Stomach (tissue), 9 donors: ENCODE data around the gene ABL1. TPM values are rescaled to one million over a fixed set of nuclear protein-coding genes. Genes with fewer than 3 reads are reported as not detected.
"Not testable (repeated sequence)": the region's sequence is repeated elsewhere in the genome, so short reads cannot be mapped to it uniquely, and the experiment has no call there.

Experiments
- DNase-seq, 2 donors: peaks; one replicate each; pipeline versions ENCODE4 v3.0.0 to v3.0.0-alpha.2; 2013 to 2019
- H3K27ac ChIP-seq, 5 donors: fragments of 200-600 bp in 4 of 5; sonication (generic) in 4 of 5; one replicate each; pipeline ENCODE4 v1.5.1; 2013 to 2019; ENCODE audit warnings: mild to moderate bottlenecking in 1 of 5, moderate library complexity in 1 of 5
- H3K27me3 ChIP-seq, 3 donors: fragments of 200-600 bp; sonication (generic); one replicate each; pipeline ENCODE4 v1.5.1; 2017 to 2019; ENCODE audit warnings: mixed run types in 1 of 3
- H3K36me3 ChIP-seq, 4 donors: fragments of 200-600 bp; sonication (generic); 1 replicate in 3 of 4; 2 replicates in 1 of 4; pipeline ENCODE4 v1.5.1; 2016 to 2019
- H3K4me1 ChIP-seq, 4 donors: fragments of 200-600 bp; sonication (generic); one replicate each; pipeline ENCODE4 v1.5.1; 2016 to 2019
- H3K4me3 ChIP-seq, 4 donors: fragments of 200-600 bp; sonication (generic) in 3 of 4; one replicate each; pipeline ENCODE4 v1.5.1; 2016 to 2019; ENCODE audit warnings: mild to moderate bottlenecking in 1 of 4
- H3K9me3 ChIP-seq, 4 donors: fragments of 200-600 bp; sonication (generic); one replicate each; pipeline ENCODE4 v1.5.1; 2016 to 2019
- EP300 ChIP-seq: sonication (generic); formaldehyde crosslinking; IDR thresholded peaks from one replicate; pipeline ENCODE4 v1.6.1; 2017; ENCODE audit warnings: antibody characterized with exemption
- POLR2A ChIP-seq, 4 donors: fragments of 450-650 bp; IDR thresholded peaks; one replicate each; pipeline ENCODE4 v1.6.1; 2016; ENCODE audit warnings: antibody characterized with exemption in 4 of 4, control low read depth in 2 of 4, mild to moderate bottlenecking in 1 of 4, moderate library complexity in 1 of 4
- POLR2AphosphoS5 ChIP-seq, 3 donors: sonication (generic); formaldehyde crosslinking; IDR thresholded peaks; one replicate each; pipeline ENCODE4 v1.6.1; 2016; ENCODE audit warnings: antibody characterized with exemption in 3 of 3
- WGBS, 5 donors: extraction: QIAGEN DNeasy Blood & Tissue Kit in 3 of 5; methylation state at CpG; one replicate each; pipeline versions ENCODE4 v1.1.5 to v1.1.7; 2013 to 2018; 5-methylcytosine and 5-hydroxymethylcytosine counted together
- intact Hi-C: fragments of 100-400 bp; cut with DNase I; formaldehyde crosslinking; loops from one replicate; pipeline ENCODE4 v1.15.1; 2023; ENCODE audit warnings: low total_unique reads
- polyA plus RNA-seq, 3 donors: library from polyadenylated mRNA; stranded (reverse); fragments of 200-250 nt; gene quantifications; one replicate each; pipeline ENCODE4 v1.2.3, GENCODE V29; 2013
- total RNA-seq, 5 donors: library from RNA; depleted of rRNA; stranded (reverse); fragments of >200 nt; gene quantifications; one replicate each; pipeline versions ENCODE4 v1.1.0 to v1.2.3, GENCODE V29; 2014 to 2016
- TF ChIP-seq, protein P1 (sequence below), 7 experiments: fragments of 450-650 bp in 4 of 7; fragments of 200-600 bp in 3 of 7; sonication (generic) in 3 of 7; IDR thresholded peaks; one replicate each; pipeline ENCODE4 v1.5.1; 2016 to 2019; ENCODE audit warnings: antibody characterized with exemption in 7 of 7, control low read depth in 2 of 7, mild to moderate bottlenecking in 1 of 7
- donor health status: healthy with polysubstance abuse.
- donor health status: Bipolar disorder and iron deficiency.
- donor health status: healthy.

Gene ABL1
- total and polyA plus RNA-seq, 8 donors = 19.0 to 95.9 (median 43.8) TPM

DNA sequence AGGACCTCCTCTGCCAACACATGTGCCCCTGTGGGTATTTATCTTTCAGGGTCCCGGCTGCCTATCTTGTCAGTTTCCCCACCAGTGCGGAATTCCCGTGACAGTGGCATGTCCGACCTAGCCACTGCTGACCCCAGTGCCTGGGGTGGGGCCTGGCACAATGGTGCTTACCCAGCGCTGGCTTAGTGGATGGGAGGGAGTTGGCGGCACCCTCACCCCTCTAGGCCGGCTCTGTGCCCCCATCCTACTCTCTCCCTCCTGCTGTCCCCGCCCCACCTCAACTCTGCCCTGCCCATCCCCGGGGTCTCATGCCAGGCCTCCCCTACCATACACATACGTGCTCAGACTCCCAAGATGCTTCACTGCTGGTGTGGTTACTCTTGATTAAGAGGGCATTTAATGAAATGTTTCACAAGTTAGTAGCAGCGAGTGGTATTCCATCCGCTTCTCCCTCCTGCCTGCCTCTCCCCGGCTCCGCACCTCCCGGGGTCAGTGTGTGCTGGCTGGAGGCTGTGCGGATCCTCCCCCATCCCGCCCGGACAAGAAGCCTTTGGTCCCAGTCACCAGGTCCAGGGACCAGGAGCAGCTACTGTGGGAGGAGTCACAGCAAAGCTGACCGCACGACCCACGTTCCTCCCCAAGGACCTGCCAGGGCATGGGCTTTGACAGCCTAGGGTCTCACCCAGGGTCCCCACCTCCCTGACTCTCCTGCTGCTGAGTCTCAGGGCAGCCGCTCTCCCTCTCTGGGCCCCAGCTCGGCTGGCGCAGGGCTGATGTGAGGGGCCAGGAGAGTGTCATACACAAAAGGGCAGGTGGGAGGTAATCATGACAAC, 71.1 kb downstream of the ABL1 start:
- H3K27me3 ChIP-seq = peaks cover 0 to 55% (median 26%) of the 10 kb centered on the region in 3 donors
- no peaks in the 10 kb centered on the region for H3K9me3 ChIP-seq
- intact Hi-C loops = no loop called here
- no peaks in the 10 kb centered on the region for H3K36me3 ChIP-seq
- no peak overlapping the region for H3K27ac ChIP-seq
- 70 to 79% (median 75%) methylated on average over 18 to 24 of the region's 24 CpGs for WGBS, 5 donors
- H3K4me3 ChIP-seq = no peak overlapping the region
- TF ChIP-seq, protein P1, sequence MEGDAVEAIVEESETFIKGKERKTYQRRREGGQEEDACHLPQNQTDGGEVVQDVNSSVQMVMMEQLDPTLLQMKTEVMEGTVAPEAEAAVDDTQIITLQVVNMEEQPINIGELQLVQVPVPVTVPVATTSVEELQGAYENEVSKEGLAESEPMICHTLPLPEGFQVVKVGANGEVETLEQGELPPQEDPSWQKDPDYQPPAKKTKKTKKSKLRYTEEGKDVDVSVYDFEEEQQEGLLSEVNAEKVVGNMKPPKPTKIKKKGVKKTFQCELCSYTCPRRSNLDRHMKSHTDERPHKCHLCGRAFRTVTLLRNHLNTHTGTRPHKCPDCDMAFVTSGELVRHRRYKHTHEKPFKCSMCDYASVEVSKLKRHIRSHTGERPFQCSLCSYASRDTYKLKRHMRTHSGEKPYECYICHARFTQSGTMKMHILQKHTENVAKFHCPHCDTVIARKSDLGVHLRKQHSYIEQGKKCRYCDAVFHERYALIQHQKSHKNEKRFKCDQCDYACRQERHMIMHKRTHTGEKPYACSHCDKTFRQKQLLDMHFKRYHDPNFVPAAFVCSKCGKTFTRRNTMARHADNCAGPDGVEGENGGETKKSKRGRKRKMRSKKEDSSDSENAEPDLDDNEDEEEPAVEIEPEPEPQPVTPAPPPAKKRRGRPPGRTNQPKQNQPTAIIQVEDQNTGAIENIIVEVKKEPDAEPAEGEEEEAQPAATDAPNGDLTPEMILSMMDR (IDR thresholded peaks at IDR 0.05) = no peak
- TF ChIP-seq EP300 (no peak), POLR2AphosphoS5 (IDR thresholded peaks at IDR 0.05) (no peak), POLR2A (IDR thresholded peaks at IDR 0.05) (no peak)
- no peak for DNase-seq
- H3K4me1 ChIP-seq = no peaks in the 10 kb centered on the region

GRCh38 chr9:130906735-130907416, 71.8 kb downstream of the ABL1 start:
- Histone ChIP-seq H3K4me3 (no peak overlapping the region), H3K36me3 (no peaks in the 10 kb centered on the region), H3K9me3 (no peaks in the 10 kb centered on the region), H3K27me3 (peaks cover 0 to 54% (median 19%) of the 10 kb centered on the region in 3 donors), H3K27ac (no peak overlapping the region), H3K4me1 (no peaks in the 10 kb centered on the region)
- no peak for DNase-seq
- intact Hi-C loops = no loop called here
- WGBS, 5 donors = 66 to 80% (median 78%) methylated on average over 20 to 21 of the region's 21 CpGs
- TF ChIP-seq, protein P1 (IDR thresholded peaks at IDR 0.05) = no peak
- TF ChIP-seq POLR2A (IDR thresholded peaks at IDR 0.05) = no peak
- TF ChIP-seq POLR2AphosphoS5 (IDR thresholded peaks at IDR 0.05) = no peak
- no peak for TF ChIP-seq EP300

- 60 to 70% (median 67%) methylated on average over 20 to 22 of the region's 22 CpGs for WGBS, 5 donors
- Histone ChIP-seq H3K27ac (no peak overlapping the region), H3K9me3 (no peaks in the 10 kb centered on the region), H3K4me3 (no peak overlapping the region), H3K4me1 (no peaks in the 10 kb centered on the region), H3K27me3 (peaks cover 0 to 41% (median 9%) of the 10 kb centered on the region in 3 donors), H3K36me3 (no peaks in the 10 kb centered on the region)
- intact Hi-C loops = no loop called here
- no peak for DNase-seq
- TF ChIP-seq POLR2AphosphoS5 (IDR thresholded peaks at IDR 0.05) = no peak
- TF ChIP-seq, protein P1 (IDR thresholded peaks at IDR 0.05) = no peak
- TF ChIP-seq POLR2A (IDR thresholded peaks at IDR 0.05) = no peak
- TF ChIP-seq EP300 = no peak
Observed at GRCh38 chr9:130908146-130908877, 73.3 kb downstream of the ABL1 start.

GRCh38 chr9:130908878-130909355, 73.9 kb downstream of the ABL1 start:
- Histone ChIP-seq H3K27me3 (peaks cover 0 to 39% (median 3%) of the 10 kb centered on the region in 3 donors), H3K9me3 (no peaks in the 10 kb centered on the region), H3K4me3 (no peak overlapping the region), H3K36me3 (no peaks in the 10 kb centered on the region), H3K27ac (no peak overlapping the region), H3K4me1 (no peaks in the 10 kb centered on the region)
- no peak for DNase-seq
- WGBS, 5 donors = 68 to 84% (median 78%) methylated on average over 16 to 19 of the region's 19 CpGs
- TF ChIP-seq POLR2AphosphoS5 (IDR thresholded peaks at IDR 0.05) (no peak), EP300 (no peak), POLR2A (IDR thresholded peaks at IDR 0.05) (no peak)
- TF ChIP-seq, protein P1 (IDR thresholded peaks at IDR 0.05) = no peak
- intact Hi-C loops = no loop called here

GRCh38 chr9:130910041-130910440, 75.0 kb downstream of the ABL1 start:
- H3K4me1 ChIP-seq, H3K36me3 ChIP-seq, intact Hi-C loops, H3K9me3 ChIP-seq, DNase-seq, H3K27ac ChIP-seq, H3K4me3 ChIP-seq: not testable (repeated sequence)
- 89 to 96% (median 94%) methylated on average over 9 to 27 of the region's 27 CpGs for WGBS, 5 donors
- H3K27me3 ChIP-seq = peaks cover 0 to 44% (median 3%) of the 10 kb centered on the region in 3 donors

DNA sequence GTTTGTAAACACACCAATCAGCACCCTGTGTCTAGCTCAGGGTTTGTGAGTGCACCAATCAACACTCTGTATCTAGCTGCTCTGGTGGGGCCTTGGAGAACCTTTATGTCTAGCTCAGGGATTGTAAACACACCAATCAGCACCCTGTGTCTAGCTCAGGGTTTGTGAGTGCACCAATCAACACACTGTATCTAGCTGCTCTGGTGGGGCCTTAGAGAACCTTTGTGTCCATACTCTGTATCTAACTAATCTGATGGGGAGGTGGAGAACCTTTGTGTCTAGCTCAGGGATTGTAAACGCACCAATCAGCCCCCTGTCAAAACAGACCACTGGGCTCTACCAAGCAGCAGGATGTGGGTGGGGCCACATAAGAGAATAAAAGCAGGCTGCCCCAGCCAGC, 75.6 kb downstream of the ABL1 start:
- WGBS, 5 donors = 19 to 50% (median 40%) methylated on average over 1 of the region's 1 CpG
- intact Hi-C loops, H3K27ac ChIP-seq: not testable (repeated sequence)

More for the DNA sequence above, 75.6 kb downstream of the ABL1 start:
- not testable (repeated sequence) for DNase-seq, H3K4me3 ChIP-seq, H3K9me3 ChIP-seq, H3K36me3 ChIP-seq, H3K4me1 ChIP-seq
- peaks cover 0 to 41% (median 3%) of the 10 kb centered on the region in 3 donors for H3K27me3 ChIP-seq
